Lower lobe of right lung (tissue), 2 donors: ENCODE data around the gene CEL. TPM values are rescaled to one million over a fixed set of nuclear protein-coding genes. Genes with fewer than 3 reads are reported as not detected.
"Not testable (repeated sequence)": the region's sequence is repeated elsewhere in the genome, so short reads cannot be mapped to it uniquely, and the experiment has no call there.

Experiments used
- ATAC-seq, 2 donors: fragments of 200-7000 bp; cut with Tn5 transposase; one replicate each; pipeline ENCODE4 v1.9.1; 2020 to 2022; ENCODE audit warnings: mild to moderate bottlenecking in 2 of 2, moderate library complexity in 2 of 2
- DNase-seq: peaks from one replicate; pipeline ENCODE4 v3.0.0-alpha.2; 2020
- H3K27ac ChIP-seq: fragments of 200-600 bp; one replicate; pipeline ENCODE4 v1.8.0; 2022
- H3K27me3 ChIP-seq: fragments of 200-600 bp; one replicate; pipeline ENCODE4 v1.8.0; 2022; ENCODE audit warnings: low read depth
- H3K36me3 ChIP-seq: fragments of 200-600 bp; one replicate; pipeline ENCODE4 v1.8.0; 2022; ENCODE audit warnings: mild to moderate bottlenecking
- H3K4me1 ChIP-seq: fragments of 200-600 bp; one replicate; pipeline ENCODE4 v1.8.0; 2022
- H3K4me3 ChIP-seq: fragments of 200-600 bp; one replicate; pipeline ENCODE4 v1.8.0; 2022; ENCODE audit warnings: mild to moderate bottlenecking
- H3K9me3 ChIP-seq: fragments of 200-600 bp; one replicate; pipeline ENCODE4 v1.8.0; 2022
- intact Hi-C: fragments of 100-400 bp; cut with DNase I; formaldehyde crosslinking; loops from one replicate; pipeline ENCODE4 v1.11.0; 2022
- total RNA-seq: library from RNA; stranded (reverse); fragmentation: NEBNext Ultra II Directional; extraction: Animal tissue kit (Norgen Biotek cat#: 25700); gene quantifications from one replicate; pipeline ENCODE4 v1.2.1, GENCODE V29; 2021
- TF ChIP-seq, protein P1 (sequence below): fragments of 200-600 bp; IDR thresholded peaks from one replicate; pipeline ENCODE4 v1.8.0; 2022; ENCODE audit warnings: antibody characterized with exemption, mild to moderate bottlenecking
- donor health status: DM: no; HTN: yes; CAD: no; lungs with severe emphysema.

The CEL gene
- total RNA-seq, 1 donor from 2014 or later: 1.4 TPM

GRCh38 chr9:133065070-133065388, 3.2 kb downstream of the CEL start:
- ATAC-seq: no peak
- no peaks in the 10 kb centered on the region for H3K9me3 ChIP-seq
- TF ChIP-seq, protein P1, sequence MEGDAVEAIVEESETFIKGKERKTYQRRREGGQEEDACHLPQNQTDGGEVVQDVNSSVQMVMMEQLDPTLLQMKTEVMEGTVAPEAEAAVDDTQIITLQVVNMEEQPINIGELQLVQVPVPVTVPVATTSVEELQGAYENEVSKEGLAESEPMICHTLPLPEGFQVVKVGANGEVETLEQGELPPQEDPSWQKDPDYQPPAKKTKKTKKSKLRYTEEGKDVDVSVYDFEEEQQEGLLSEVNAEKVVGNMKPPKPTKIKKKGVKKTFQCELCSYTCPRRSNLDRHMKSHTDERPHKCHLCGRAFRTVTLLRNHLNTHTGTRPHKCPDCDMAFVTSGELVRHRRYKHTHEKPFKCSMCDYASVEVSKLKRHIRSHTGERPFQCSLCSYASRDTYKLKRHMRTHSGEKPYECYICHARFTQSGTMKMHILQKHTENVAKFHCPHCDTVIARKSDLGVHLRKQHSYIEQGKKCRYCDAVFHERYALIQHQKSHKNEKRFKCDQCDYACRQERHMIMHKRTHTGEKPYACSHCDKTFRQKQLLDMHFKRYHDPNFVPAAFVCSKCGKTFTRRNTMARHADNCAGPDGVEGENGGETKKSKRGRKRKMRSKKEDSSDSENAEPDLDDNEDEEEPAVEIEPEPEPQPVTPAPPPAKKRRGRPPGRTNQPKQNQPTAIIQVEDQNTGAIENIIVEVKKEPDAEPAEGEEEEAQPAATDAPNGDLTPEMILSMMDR: no peak
- intact Hi-C loops: no loop called here
- H3K36me3 ChIP-seq: no peaks in the 10 kb centered on the region
- H3K27ac ChIP-seq: no peak overlapping the region
- no peaks in the 10 kb centered on the region for H3K4me1 ChIP-seq
- H3K27me3 ChIP-seq: no peaks in the 10 kb centered on the region
- DNase-seq: peak; percentile 43
- no peak overlapping the region for H3K4me3 ChIP-seq

GRCh38 chr9:133066181-133066983, 4.6 kb downstream of the CEL start:
- H3K27me3 ChIP-seq: no peaks in the 10 kb centered on the region
- TF ChIP-seq, protein P1: no peak
- H3K36me3 ChIP-seq: no peaks in the 10 kb centered on the region
- no peaks in the 10 kb centered on the region for H3K4me1 ChIP-seq
- intact Hi-C loops: no loop called here
- H3K9me3 ChIP-seq: no peaks in the 10 kb centered on the region
- H3K4me3 ChIP-seq: no peak overlapping the region
- H3K27ac ChIP-seq: no peak overlapping the region
- ATAC-seq (peak in 1 of 2 donors; percentile 4), DNase-seq (peak; percentile 24)

DNA sequence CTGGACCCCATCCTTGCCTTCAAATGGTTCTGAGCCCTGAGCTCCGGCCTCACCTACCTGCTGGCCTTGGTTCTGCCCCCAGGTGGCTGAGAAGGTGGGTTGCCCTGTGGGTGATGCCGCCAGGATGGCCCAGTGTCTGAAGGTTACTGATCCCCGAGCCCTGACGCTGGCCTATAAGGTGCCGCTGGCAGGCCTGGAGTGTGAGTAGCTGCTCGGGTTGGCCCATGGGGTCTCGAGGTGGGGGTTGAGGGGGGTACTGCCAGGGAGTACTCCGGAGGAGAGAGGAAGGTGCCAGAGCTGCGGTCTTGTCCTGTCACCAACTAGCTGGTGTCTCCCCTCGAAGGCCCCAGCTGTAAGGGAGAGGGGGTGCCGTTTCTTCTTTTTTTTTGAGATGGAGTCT, 5.2 kb downstream of the CEL start:
- H3K27ac ChIP-seq: no peak overlapping the region
- no peak overlapping the region for H3K4me3 ChIP-seq
- TF ChIP-seq, protein P1: no peak
- H3K36me3 ChIP-seq: no peaks in the 10 kb centered on the region
- H3K4me1 ChIP-seq: no peaks in the 10 kb centered on the region
- intact Hi-C loops: no loop called here
- DNase-seq: peak; percentile 26
- H3K9me3 ChIP-seq: no peaks in the 10 kb centered on the region
- no peak for ATAC-seq
- H3K27me3 ChIP-seq: no peaks in the 10 kb centered on the region

DNA sequence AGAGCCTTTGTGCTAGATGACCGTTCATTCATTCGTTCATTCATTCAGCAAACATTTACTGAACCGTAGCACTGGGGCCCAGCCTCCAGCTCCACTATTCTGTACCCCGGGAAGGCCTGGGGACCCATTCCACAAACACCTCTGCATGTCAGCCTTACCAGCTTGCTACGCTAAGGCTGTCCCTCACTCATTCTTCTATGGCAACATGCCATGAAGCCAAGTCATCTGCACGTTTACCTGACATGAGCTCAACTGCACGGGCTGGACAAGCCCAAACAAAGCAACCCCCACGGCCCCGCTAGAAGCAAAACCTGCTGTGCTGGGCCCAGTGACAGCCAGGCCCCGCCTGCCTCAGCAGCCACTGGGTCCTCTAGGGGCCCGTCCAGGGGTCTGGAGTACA, 6.0 kb downstream of the CEL start:
- no peak for ATAC-seq
- no peak overlapping the region for H3K4me3 ChIP-seq
- no peaks in the 10 kb centered on the region for H3K9me3 ChIP-seq
- no peaks in the 10 kb centered on the region for H3K27me3 ChIP-seq
- peak; percentile 11 for DNase-seq
- H3K4me1 ChIP-seq: no peaks in the 10 kb centered on the region
- no peak overlapping the region for H3K27ac ChIP-seq
- no peaks in the 10 kb centered on the region for H3K36me3 ChIP-seq
- intact Hi-C loops: no loop called here
- TF ChIP-seq, protein P1: no peak

DNA sequence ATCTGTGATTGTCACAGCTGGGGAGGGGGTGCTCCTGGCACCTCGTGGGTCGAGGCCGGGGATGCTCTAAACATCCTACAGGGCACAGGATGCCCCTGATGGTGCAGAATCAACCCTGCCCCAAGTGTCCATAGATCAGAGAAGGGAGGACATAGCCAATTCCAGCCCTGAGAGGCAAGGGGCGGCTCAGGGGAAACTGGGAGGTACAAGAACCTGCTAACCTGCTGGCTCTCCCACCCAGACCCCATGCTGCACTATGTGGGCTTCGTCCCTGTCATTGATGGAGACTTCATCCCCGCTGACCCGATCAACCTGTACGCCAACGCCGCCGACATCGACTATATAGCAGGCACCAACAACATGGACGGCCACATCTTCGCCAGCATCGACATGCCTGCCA, 6.7 kb downstream of the CEL start:
- H3K4me3 ChIP-seq, H3K9me3 ChIP-seq, intact Hi-C loops, H3K27me3 ChIP-seq, H3K4me1 ChIP-seq, H3K27ac ChIP-seq, H3K36me3 ChIP-seq, DNase-seq, ATAC-seq: not testable (repeated sequence)

- H3K4me3 ChIP-seq, H3K9me3 ChIP-seq, H3K36me3 ChIP-seq, DNase-seq, ATAC-seq, H3K4me1 ChIP-seq, H3K27ac ChIP-seq, H3K27me3 ChIP-seq, intact Hi-C loops: not testable (repeated sequence)
These were observed 8.8 kb downstream of the CEL start for GRCh38 chr9:133070500-133070961.

DNA sequence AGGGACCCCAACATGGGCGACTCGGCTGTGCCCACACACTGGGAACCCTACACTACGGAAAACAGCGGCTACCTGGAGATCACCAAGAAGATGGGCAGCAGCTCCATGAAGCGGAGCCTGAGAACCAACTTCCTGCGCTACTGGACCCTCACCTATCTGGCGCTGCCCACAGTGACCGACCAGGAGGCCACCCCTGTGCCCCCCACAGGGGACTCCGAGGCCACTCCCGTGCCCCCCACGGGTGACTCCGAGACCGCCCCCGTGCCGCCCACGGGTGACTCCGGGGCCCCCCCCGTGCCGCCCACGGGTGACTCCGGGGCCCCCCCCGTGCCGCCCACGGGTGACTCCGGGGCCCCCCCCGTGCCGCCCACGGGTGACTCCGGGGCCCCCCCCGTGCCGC, 9.2 kb downstream of the CEL start:
- H3K4me1 ChIP-seq, H3K27ac ChIP-seq, H3K36me3 ChIP-seq, H3K27me3 ChIP-seq, DNase-seq, intact Hi-C loops, ATAC-seq, H3K9me3 ChIP-seq, H3K4me3 ChIP-seq: not testable (repeated sequence)
